Uterine smooth muscle cell (primary cell): ENCODE data around the gene RBMY1A1. TPM values are rescaled to one million over a fixed set of nuclear protein-coding genes. Genes with fewer than 3 reads are reported as not detected.

Experiments used
- total RNA-seq: library from RNA; depleted of rRNA; stranded (reverse); fragments of >200 nt; gene quantifications from 2 replicates; pipeline ENCODE4 v1.2.3, GENCODE V29; 2014

RBMY1A1 gene
- total RNA-seq, result not detected in 2 replicates

DNA sequence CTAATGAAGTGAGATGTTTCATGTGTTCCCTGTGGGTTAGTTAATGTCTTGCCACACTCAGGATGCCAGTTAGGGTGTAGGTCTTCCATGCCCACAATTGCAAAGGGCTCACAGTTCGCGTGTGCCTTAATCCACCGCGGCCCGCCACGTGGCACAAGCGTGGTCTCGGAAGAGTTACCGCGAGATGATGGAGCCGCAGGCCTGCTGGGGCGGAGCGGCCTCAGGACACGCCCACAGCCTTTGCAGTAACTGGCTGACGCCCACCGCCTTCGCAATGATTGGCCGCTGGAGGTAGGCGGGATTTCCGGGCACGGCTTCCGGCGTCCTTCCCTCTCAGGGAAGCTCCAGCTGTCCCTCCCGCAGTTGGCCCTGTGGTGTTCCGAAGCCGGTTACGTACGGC is at the start of gene RBMY1A1:
TSS of gene RBMY1A1 (plus strand) at position 301 of the 400 bp plus-strand sequence. CDS start 2,013 bp downstream, outside the sequence.

DNA sequence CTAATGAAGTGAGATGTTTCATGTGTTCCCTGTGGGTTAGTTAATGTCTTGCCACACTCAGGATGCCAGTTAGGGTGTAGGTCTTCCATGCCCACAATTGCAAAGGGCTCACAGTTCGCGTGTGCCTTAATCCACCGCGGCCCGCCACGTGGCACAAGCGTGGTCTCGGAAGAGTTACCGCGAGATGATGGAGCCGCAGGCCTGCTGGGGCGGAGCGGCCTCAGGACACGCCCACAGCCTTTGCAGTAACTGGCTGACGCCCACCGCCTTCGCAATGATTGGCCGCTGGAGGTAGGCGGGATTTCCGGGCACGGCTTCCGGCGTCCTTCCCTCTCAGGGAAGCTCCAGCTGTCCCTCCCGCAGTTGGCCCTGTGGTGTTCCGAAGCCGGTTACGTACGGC is 23.6 kb upstream of the RBMY1A1 start, which contains the start of gene RBMY1B:
TSS of gene RBMY1B (plus strand) at position 301 of the 400 bp plus-strand sequence. CDS start 2,013 bp downstream, outside the sequence.

Other genes with a start within 250 kb of the RBMY1A1 start
- gene RBMY1B, start 23.5 kb upstream of the RBMY1A1 start, total RNA-seq, result not detected in 2 replicates